Tibial artery (tissue), 4 donors: ENCODE results near the gene SWT1.
"Not testable (repeated sequence)": the region's sequence is repeated elsewhere in the genome, so short reads cannot be mapped to it uniquely, and the experiment has no call there.

Source experiments
- DNase-seq, 2 donors: peaks; one replicate each; pipeline ENCODE4 v3.0.0-alpha.2; 2019
- H3K27ac ChIP-seq, 2 donors: fragments of 200-600 bp; sonication (generic) in 1 of 2; 1 replicate in 1 of 2; 2 replicates in 1 of 2; pipeline ENCODE4 v1.5.1; 2018 to 2019; ENCODE audit warnings: mild to moderate bottlenecking in 1 of 2
- H3K27me3 ChIP-seq, 2 donors: fragments of 200-600 bp; sonication (generic) in 1 of 2; one replicate each; pipeline versions ENCODE4 v1.5.1 to v1.6.0; 2016 to 2019
- H3K36me3 ChIP-seq, 3 donors: fragments of 200-600 bp; sonication (generic) in 2 of 3; one replicate each; pipeline ENCODE4 v1.5.1; 2016 to 2019; ENCODE audit warnings: mild to moderate bottlenecking in 2 of 3
- H3K4me1 ChIP-seq, 4 donors: fragments of 200-600 bp; sonication (generic) in 2 of 4; 1 replicate in 3 of 4; 2 replicates in 1 of 4; pipeline ENCODE4 v1.5.1; 2016 to 2019
- H3K4me3 ChIP-seq, 2 donors: fragments of 200-600 bp; sonication (generic) in 1 of 2; 1 replicate in 1 of 2; 2 replicates in 1 of 2; pipeline ENCODE4 v1.5.1; 2018 to 2019; ENCODE audit warnings: mild to moderate bottlenecking in 2 of 2
- H3K9me3 ChIP-seq, 3 donors: fragments of 200-600 bp; sonication (generic) in 1 of 3; one replicate each; pipeline ENCODE4 v1.5.1; 2016 to 2019
- CTCF ChIP-seq, 2 experiments: fragments of 200-600 bp in 1 of 2; fragments of 450-650 bp in 1 of 2; IDR thresholded peaks; one replicate each; pipeline ENCODE4 v1.5.1; 2017 to 2019; ENCODE audit warnings: antibody characterized with exemption in 2 of 2, mild to moderate bottlenecking in 1 of 2, moderate library complexity in 1 of 2
- intact Hi-C: fragments of 100-400 bp; cut with DNase I; formaldehyde crosslinking; loops from one replicate; pipeline ENCODE4 v1.15.0; 2023; ENCODE audit warnings: low total_unique reads

SWT1 gene

GRCh38 chr1:185170291-185170848, 13.4 kb downstream of the SWT1 start:
- Histone ChIP-seq H3K9me3 (no peaks in the 10 kb centered on the region), H3K4me3 (no peak overlapping the region), H3K36me3 (peaks cover 26 to 65% (median 36%) of the 10 kb centered on the region in 3 donors), H3K4me1 (no peaks in the 10 kb centered on the region), H3K27me3 (no peaks in the 10 kb centered on the region), H3K27ac (no peak overlapping the region)
- no peak for DNase-seq
- intact Hi-C loops = no loop called here
- peak; percentile 35 to 43 for TF ChIP-seq CTCF (IDR thresholded peaks at IDR 0.05)

GRCh38 chr1:185193756-185194155, 36.8 kb downstream of the SWT1 start:
- H3K4me1 ChIP-seq = no peaks in the 10 kb centered on the region
- no peak for TF ChIP-seq CTCF (IDR thresholded peaks at IDR 0.05)
- H3K36me3 ChIP-seq = peaks cover 11 to 50% (median 29%) of the 10 kb centered on the region in 3 donors
- no peaks in the 10 kb centered on the region for H3K9me3 ChIP-seq
- no peak overlapping the region for H3K4me3 ChIP-seq
- no peaks in the 10 kb centered on the region for H3K27me3 ChIP-seq
- DNase-seq = no peak
- no peak overlapping the region for H3K27ac ChIP-seq
- intact Hi-C loops = no loop called here

- intact Hi-C loops = not testable (repeated sequence)
- H3K36me3 ChIP-seq = peaks cover 8 to 38% (median 33%) of the 10 kb centered on the region in 3 donors
Measured at GRCh38 chr1:185198712-185199111, 41.7 kb downstream of the SWT1 start.

GRCh38 chr1:185200889-185201288, 43.9 kb downstream of the SWT1 start:
- H3K4me3 ChIP-seq = no peak overlapping the region
- no peak for TF ChIP-seq CTCF (IDR thresholded peaks at IDR 0.05)
- H3K27ac ChIP-seq = no peak overlapping the region
- no peaks in the 10 kb centered on the region for H3K27me3 ChIP-seq
- no peak for DNase-seq
- no peaks in the 10 kb centered on the region for H3K9me3 ChIP-seq
- H3K36me3 ChIP-seq = peaks cover 16 to 43% (median 32%) of the 10 kb centered on the region in 3 donors
- H3K4me1 ChIP-seq = no peaks in the 10 kb centered on the region
- intact Hi-C loops = no loop called here

More at GRCh38 chr1:185198712-185199111, 41.7 kb downstream of the SWT1 start:
- not testable (repeated sequence) for DNase-seq, H3K27ac ChIP-seq, H3K9me3 ChIP-seq, H3K4me1 ChIP-seq, H3K4me3 ChIP-seq, H3K27me3 ChIP-seq

GRCh38 chr1:185207170-185207569, 50.2 kb downstream of the SWT1 start:
- intact Hi-C loops = no loop called here
- peaks cover 34 to 48% (median 38%) of the 10 kb centered on the region in 3 donors for H3K36me3 ChIP-seq
- H3K4me1 ChIP-seq = no peaks in the 10 kb centered on the region
- no peak for DNase-seq
- no peak overlapping the region for H3K4me3 ChIP-seq
- H3K27me3 ChIP-seq = no peaks in the 10 kb centered on the region
- no peaks in the 10 kb centered on the region for H3K9me3 ChIP-seq
- no peak overlapping the region for H3K27ac ChIP-seq
- no peak for TF ChIP-seq CTCF (IDR thresholded peaks at IDR 0.05)

GRCh38 chr1:185207980-185208602, 51.1 kb downstream of the SWT1 start:
- Histone ChIP-seq H3K27ac (no peak overlapping the region), H3K4me3 (no peak overlapping the region), H3K4me1 (no peaks in the 10 kb centered on the region), H3K36me3 (peaks cover 34 to 48% (median 35%) of the 10 kb centered on the region in 3 donors), H3K9me3 (no peaks in the 10 kb centered on the region), H3K27me3 (no peaks in the 10 kb centered on the region)
- no peak for TF ChIP-seq CTCF (IDR thresholded peaks at IDR 0.05)
- no peak for DNase-seq
- intact Hi-C loops = no loop called here
